Skin epidermis (tissue), 12 donors: Measurements from ENCODE around the gene EFNB1.

Source experiments
- H3K27ac ChIP-seq, 21 experiments: fragments of 200-600 bp; sonication (generic) in 11 of 21; one replicate each; pipeline ENCODE4 v1.5.0; 2020; ENCODE audit warnings: mild to moderate bottlenecking in 3 of 21, inconsistent platforms in 2 of 21, moderate library complexity in 2 of 21
- H3K4me3 ChIP-seq, 7 experiments: fragments of 200-600 bp; sonication (generic) in 2 of 7; one replicate each; pipeline ENCODE4 v1.5.0; 2020; ENCODE audit warnings: inconsistent platforms in 2 of 7, mild to moderate bottlenecking in 2 of 7, moderate library complexity in 1 of 7

The EFNB1 gene

DNA sequence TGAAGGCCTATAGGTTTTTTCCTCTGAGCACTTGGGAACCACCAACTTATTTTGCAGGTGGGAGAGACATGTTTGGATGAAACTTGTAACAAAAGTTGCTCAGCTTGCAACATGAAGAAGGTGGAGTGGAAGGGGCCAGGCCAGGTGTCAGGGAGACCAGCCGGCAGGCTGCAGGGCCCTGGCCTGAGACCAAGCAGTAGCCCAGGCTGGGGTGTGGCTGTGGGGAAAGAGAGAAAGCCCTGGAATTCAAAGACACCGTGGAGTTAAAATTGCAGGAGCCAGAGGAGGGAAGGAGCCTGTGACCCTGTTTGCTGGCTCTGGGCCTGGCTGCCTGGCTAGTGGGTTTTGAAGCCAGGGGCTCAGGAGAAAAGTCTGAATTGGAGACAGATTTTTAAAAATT is 43.4 kb downstream of the EFNB1 start:
- Histone ChIP-seq H3K4me3 (no peak overlapping the region), H3K27ac (no peak overlapping the region)

DNA sequence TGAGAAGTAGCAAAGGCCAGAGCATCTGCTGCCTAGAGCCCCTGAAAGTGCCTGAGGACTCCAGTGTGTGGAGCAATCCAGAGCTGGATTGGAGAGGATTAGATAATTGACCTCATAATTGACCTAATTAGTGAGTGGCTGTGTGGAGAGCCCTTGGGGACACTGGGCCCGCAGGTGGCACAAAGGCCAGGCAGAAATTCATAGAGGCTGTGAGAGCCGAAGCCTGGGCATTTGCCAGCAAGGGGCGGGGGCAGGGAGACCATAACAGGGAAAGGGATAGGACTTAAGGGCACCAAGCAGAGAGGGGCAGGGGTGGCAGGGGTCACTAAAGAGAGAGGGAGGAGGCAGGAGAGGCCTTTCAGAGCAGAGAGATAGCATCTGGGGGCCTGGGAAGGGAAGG is 45.3 kb downstream of the EFNB1 start:
- Histone ChIP-seq H3K4me3 (no peak overlapping the region), H3K27ac (no peak overlapping the region)

DNA sequence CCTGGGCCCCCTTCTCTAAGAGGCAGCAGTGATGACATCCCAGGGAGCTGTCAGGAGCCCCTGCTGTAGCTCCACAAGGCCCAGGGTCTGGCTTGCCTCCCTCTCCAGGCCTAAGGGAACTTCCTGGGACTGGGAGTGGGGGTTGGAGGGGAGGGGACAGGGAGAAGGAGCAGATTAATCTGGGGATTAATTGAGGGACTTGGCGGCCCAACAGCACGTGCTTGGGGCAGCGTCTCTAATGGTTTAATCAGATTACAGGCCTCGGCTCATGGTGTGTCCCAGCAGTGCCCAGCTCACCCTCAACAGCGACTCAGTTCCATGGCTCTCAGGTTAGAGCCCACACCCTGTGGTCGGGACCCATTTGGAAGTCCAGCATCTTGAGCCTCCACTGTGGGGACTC is 47.9 kb downstream of the EFNB1 start:
- H3K27ac ChIP-seq, result no peak overlapping the region
- H3K4me3 ChIP-seq, result no peak overlapping the region

DNA sequence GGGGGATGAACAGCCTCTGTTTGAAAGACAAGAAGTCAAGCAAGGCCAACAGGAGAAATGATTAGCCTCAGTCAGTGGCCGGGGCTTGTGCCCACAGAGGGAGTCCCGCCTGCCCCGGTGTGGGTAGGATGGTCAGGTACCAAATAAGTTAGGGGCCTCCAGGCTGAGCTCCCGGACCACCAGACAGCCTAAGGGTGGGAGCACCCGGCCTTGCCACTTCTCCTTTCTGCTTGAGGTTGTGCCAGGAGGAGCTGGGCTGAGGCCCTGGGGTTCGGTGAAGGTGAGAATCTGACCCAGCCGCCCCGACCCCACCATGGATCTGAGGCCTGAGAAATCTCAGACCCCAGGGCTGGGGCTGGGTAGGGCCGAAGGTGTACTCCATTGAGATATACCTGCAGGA is 48.8 kb downstream of the EFNB1 start:
- H3K4me3 ChIP-seq, result no peak overlapping the region

DNA sequence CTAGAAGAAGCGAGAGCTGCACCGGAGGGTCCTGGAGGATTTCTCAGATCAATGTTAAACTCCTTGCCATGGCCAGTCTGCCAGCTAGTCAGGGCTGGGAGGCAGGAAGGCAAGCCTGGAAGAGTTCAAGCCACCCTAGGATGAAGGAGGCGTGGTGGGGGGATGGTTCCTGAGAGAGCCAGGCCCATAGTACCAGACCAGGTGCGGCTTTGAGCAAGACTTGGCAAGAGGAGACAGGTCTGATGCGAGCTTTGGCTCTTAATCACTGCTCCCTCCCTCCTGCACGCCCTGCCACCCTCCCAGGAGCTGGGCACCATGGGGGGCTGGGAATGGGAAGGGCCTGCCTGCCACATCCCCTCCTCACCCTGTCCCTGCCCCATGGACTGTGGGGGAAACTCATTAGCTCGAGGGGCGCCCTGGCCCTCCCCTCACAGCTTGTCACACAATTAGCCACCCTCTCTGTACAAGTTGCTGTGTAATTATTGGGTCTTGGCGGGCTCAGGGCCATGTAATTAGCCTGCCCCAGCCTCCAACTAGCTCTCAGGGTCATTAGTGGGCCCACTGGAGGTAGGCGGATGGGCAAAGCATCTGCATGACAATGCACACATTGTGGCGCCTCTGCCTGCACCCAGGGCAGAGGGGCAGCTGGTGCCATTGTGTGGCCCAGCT is 50.3 kb downstream of the EFNB1 start:
- no peak overlapping the region for H3K4me3 ChIP-seq
- H3K27ac ChIP-seq, result no peak overlapping the region

More for the DNA sequence above, 48.8 kb downstream of the EFNB1 start:
- no peak overlapping the region for H3K27ac ChIP-seq

DNA sequence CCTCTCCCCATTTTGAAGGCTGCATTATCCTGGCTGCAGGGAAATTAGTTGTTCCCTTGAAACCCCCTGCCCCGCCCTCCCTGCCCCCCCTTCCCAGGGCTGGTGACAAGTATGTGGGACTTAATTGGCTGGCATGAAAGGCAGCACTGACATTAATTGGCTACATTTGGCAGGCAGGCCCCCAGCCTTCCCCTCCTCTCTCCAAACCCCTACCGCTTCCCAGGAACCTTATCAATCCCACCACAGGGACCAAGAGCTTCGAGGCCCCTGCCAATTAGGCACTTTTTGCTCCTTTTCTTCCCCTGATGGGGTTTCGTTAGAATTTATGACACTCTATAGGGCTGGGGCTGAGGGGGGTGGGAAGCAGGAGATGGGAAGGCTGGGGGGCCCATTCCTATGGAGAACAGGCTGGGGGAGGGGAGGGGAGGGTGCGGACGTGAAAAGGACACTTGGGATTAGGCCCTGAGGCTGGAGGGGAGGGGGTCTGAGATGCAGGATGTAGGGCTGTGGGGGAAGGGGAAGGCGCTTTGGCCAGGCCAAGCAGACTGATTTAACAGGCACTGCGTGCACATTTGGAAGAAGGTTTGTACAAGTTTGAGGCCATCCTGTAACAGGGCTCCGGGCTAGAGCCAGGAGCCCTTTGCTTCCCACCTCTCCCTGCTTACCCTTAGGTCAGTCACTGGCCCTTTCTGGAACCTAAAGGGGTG is 52.2 kb downstream of the EFNB1 start:
- no peak overlapping the region for H3K4me3 ChIP-seq
- H3K27ac ChIP-seq, result no peak overlapping the region

DNA sequence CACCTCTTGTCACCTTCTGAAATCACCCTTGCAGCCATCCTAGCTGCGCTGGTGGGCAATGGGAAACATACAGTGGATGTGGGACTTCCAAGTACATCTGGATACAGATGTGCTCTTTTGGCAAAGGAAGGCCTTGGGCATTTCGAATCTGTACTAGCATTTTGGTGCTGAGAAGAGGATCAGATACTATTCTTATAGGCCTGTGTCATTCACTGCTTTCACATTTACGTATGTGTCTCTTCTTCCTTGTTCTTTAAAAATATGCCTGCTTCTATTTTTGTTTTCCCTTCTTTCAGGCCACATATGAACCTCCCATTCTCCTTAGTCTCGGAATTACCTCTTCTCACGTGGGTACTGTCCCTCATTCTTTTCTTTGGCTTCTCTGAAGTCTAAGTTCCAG is 53.1 kb downstream of the EFNB1 start:
- H3K27ac ChIP-seq, result no peak overlapping the region
- no peak overlapping the region for H3K4me3 ChIP-seq

DNA sequence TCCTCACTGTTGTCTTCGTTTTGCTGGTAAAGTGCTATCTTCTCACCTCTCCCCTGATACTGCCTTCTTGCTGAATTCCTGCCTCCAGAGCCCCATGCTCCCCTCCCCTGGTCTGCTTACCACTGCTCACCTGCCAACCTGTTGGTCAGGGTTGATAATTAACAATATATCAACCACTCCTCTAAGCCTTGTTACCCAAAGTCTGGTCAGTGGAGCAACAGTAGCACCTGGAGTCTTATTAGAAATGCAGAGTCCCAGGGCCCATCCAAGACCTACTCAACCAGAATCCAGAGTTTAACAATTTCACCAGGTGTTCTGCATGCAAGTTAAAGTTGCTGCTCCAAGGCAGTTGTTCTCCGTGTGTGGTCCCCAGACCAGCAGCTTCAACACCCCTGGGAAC is 55.0 kb downstream of the EFNB1 start:
- Histone ChIP-seq H3K4me3 (no peak overlapping the region), H3K27ac (no peak overlapping the region)

DNA sequence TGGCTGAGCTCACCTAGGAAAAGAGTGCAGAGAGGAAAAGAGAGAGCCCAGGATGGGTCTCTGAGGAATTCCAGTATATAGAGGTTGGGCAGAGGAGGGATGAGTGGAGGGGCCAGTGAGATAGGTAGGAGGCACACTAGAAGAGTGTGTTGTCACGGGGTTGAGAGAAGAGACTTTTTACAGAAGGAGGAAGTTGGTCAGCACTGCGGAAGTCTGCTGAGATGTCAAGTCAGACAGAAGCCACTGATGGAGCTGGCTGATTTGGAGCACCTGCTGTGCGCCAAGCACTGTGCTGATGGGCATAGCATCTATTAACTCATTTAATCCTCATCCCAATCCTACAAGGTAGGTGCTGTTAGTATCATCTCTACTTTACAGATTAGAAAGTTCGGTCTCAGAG is 60.4 kb downstream of the EFNB1 start:
- Histone ChIP-seq H3K27ac (no peak overlapping the region), H3K4me3 (no peak overlapping the region)
